Spinal cord (tissue), 10 donors: Measurements from ENCODE around the gene LRRC74B. TPM values are rescaled to one million over a fixed set of nuclear protein-coding genes. Genes with fewer than 3 reads are reported as not detected.

Source experiments
- DNase-seq, 6 donors: peaks; one replicate each; pipeline versions ENCODE4 v3.0.0 to v3.0.0-alpha.2; 2013 to 2015; ENCODE audit warnings: low spot score in 6 of 6, low read depth in 4 of 6
- H3K27ac ChIP-seq: one replicate; pipeline ENCODE4 v1.5.1; 2013; ENCODE audit warnings: low read depth, low read length, control low read depth
- H3K27me3 ChIP-seq: one replicate; pipeline ENCODE4 v1.6.1; 2013; ENCODE audit warnings: low read length; ENCODE audit not compliant: control insufficient read depth, insufficient read depth
- H3K36me3 ChIP-seq: one replicate; pipeline ENCODE4 v1.6.1; 2013; ENCODE audit warnings: low read length; ENCODE audit not compliant: control insufficient read depth, insufficient read depth
- H3K4me1 ChIP-seq: one replicate; pipeline ENCODE4 v1.6.1; 2013; ENCODE audit warnings: low read length; ENCODE audit not compliant: control insufficient read depth, insufficient read depth
- H3K4me3 ChIP-seq: one replicate; pipeline ENCODE4 v1.5.1; 2013; ENCODE audit warnings: low read depth, low read length, control low read depth
- H3K9me3 ChIP-seq: one replicate; pipeline ENCODE4 v1.6.1; 2013; ENCODE audit warnings: low read length; ENCODE audit not compliant: control insufficient read depth, insufficient read depth
- WGBS: methylation state at CpG from one replicate; pipeline ENCODE4 v1.1.5; 2013; ENCODE audit warnings: missing lambda C conversion rate; ENCODE audit not compliant: insufficient coverage; 5-methylcytosine and 5-hydroxymethylcytosine counted together
- polyA plus RNA-seq, 2 donors: library from polyadenylated mRNA; unstranded; fragments of 120-200 nt; gene quantifications; one replicate each; pipeline ENCODE4 v1.2.1, GENCODE V29; 2013; ENCODE audit not compliant: insufficient read length in 2 of 2
- small RNA-seq: library from RNA; depleted of rRNA; stranded (forward); fragments of <200 nt; gene quantifications from one replicate; pipeline ENCODE3, GENCODE V24; 2014; ENCODE audit warnings: low replicate concordance
- total RNA-seq, 2 donors: library from RNA; depleted of rRNA in 1 of 2; stranded (reverse); fragments of 120-200 nt in 1 of 2; fragments of >200 nt in 1 of 2; gene quantifications; one replicate each; pipeline versions ENCODE4 v1.2.3 to v1.2.4, GENCODE V29; 2013 to 2014
- donor health status: healthy.

The LRRC74B gene
- total and polyA plus RNA-seq, 4 donors: 1.5 to 4.7 (median 1.7) TPM; not detected in 1

GRCh38 chr22:21101877-21102638 is 56.3 kb downstream of the LRRC74B start:
- WGBS: 61% methylated on average over 5 of the region's 6 CpGs
- H3K27ac ChIP-seq: no peak overlapping the region
- H3K4me3 ChIP-seq: no peak overlapping the region

GRCh38 chr22:21102659-21103267 is 57.0 kb downstream of the LRRC74B start:
- DNase-seq: peak in 5 of 6 donors; percentile 31 to 87 (median 42)
- Histone ChIP-seq H3K9me3 (no peaks in the 10 kb centered on the region), H3K4me1 (peaks cover 5% of the 10 kb centered on the region), H3K4me3 (peak overlapping the region; percentile 4), H3K36me3 (no peaks in the 10 kb centered on the region), H3K27ac (no peak overlapping the region), H3K27me3 (no peaks in the 10 kb centered on the region)
- 5% methylated on average over 17 of the region's 17 CpGs for WGBS

More at GRCh38 chr22:21101877-21102638, 56.3 kb downstream of the LRRC74B start:
- peaks cover 5% of the 10 kb centered on the region for H3K4me1 ChIP-seq
- H3K36me3 ChIP-seq: no peaks in the 10 kb centered on the region
- DNase-seq: no peak
- H3K9me3 ChIP-seq: no peaks in the 10 kb centered on the region
- no peaks in the 10 kb centered on the region for H3K27me3 ChIP-seq

GRCh38 chr22:21103633-21104032 is 57.9 kb downstream of the LRRC74B start:
- 84% methylated on average over 8 of the region's 10 CpGs for WGBS

GRCh38 chr22:21104126-21104691 is 58.5 kb downstream of the LRRC74B start:
- H3K27ac ChIP-seq: no peak overlapping the region
- H3K4me3 ChIP-seq: no peak overlapping the region
- H3K9me3 ChIP-seq: no peaks in the 10 kb centered on the region
- H3K4me1 ChIP-seq: peaks cover 5% of the 10 kb centered on the region
- no peaks in the 10 kb centered on the region for H3K27me3 ChIP-seq
- no peak for DNase-seq
- H3K36me3 ChIP-seq: no peaks in the 10 kb centered on the region
- 100% methylated on average over 1 of the region's 3 CpGs for WGBS

More at GRCh38 chr22:21103633-21104032, 57.9 kb downstream of the LRRC74B start:
- H3K36me3 ChIP-seq: no peaks in the 10 kb centered on the region
- no peak overlapping the region for H3K4me3 ChIP-seq
- H3K27me3 ChIP-seq: no peaks in the 10 kb centered on the region
- H3K27ac ChIP-seq: no peak overlapping the region
- DNase-seq: no peak
- no peaks in the 10 kb centered on the region for H3K9me3 ChIP-seq
- H3K4me1 ChIP-seq: peaks cover 5% of the 10 kb centered on the region

- H3K4me3 ChIP-seq: no peak overlapping the region
- WGBS: no CpG with 5 or more reads among the region's 2 CpGs
- H3K4me1 ChIP-seq: peaks cover 5% of the 10 kb centered on the region
- no peak for DNase-seq
- no peaks in the 10 kb centered on the region for H3K27me3 ChIP-seq
- no peaks in the 10 kb centered on the region for H3K9me3 ChIP-seq
- H3K27ac ChIP-seq: no peak overlapping the region
- H3K36me3 ChIP-seq: no peaks in the 10 kb centered on the region
Observed at GRCh38 chr22:21105294-21105693, 59.5 kb downstream of the LRRC74B start.

GRCh38 chr22:21106000-21106399 is 60.3 kb downstream of the LRRC74B start:
- no peak overlapping the region for H3K4me3 ChIP-seq
- no peaks in the 10 kb centered on the region for H3K9me3 ChIP-seq
- 90% methylated on average over 2 of the region's 5 CpGs for WGBS
- DNase-seq: no peak
- H3K4me1 ChIP-seq: peaks cover 5% of the 10 kb centered on the region
- no peaks in the 10 kb centered on the region for H3K27me3 ChIP-seq
- no peak overlapping the region for H3K27ac ChIP-seq
- no peaks in the 10 kb centered on the region for H3K36me3 ChIP-seq

GRCh38 chr22:21108379-21109115 is 62.8 kb downstream of the LRRC74B start:
- Histone ChIP-seq H3K4me3 (no peak overlapping the region), H3K27ac (no peak overlapping the region), H3K9me3 (no peaks in the 10 kb centered on the region), H3K36me3 (no peaks in the 10 kb centered on the region), H3K27me3 (no peaks in the 10 kb centered on the region), H3K4me1 (no peaks in the 10 kb centered on the region)
- no CpG with 5 or more reads among the region's 4 CpGs for WGBS
- no peak for DNase-seq

Small RNA genes lying within 50 kb of the gene (small RNA-seq; reads per million reads assigned to genes)
- gene MIR649: not detected

Other genes with a start within 250 kb of the LRRC74B start
- gene PI4KA, start 187.1 kb upstream of the LRRC74B start, total RNA-seq: 10 to 100 TPM; 57.6 to 83.5 TPM
- 100 to 1,000 TPM in 1 of 2 donors, 10 to 100 TPM in 1; 95.4 to 136 TPM for gene PI4KA, start 187.1 kb upstream of the LRRC74B start, polyA plus RNA-seq
- gene SNAP29, start 186.9 kb upstream of the LRRC74B start, total RNA-seq: 10 to 100 TPM; 11.5 to 21.8 TPM
- 10 to 100 TPM; 29.0 to 33.3 TPM for gene SNAP29, start 186.9 kb upstream of the LRRC74B start, polyA plus RNA-seq
- gene CRKL, start 128.5 kb upstream of the LRRC74B start, total RNA-seq: 10 to 100 TPM; 55.2 to 63.6 TPM
- gene CRKL, start 128.5 kb upstream of the LRRC74B start, polyA plus RNA-seq: 10 to 100 TPM; 65.5 to 88.0 TPM
- gene AIFM3, start 78.7 kb upstream of the LRRC74B start, total RNA-seq: 100 to 1,000 TPM in 1 of 2 donors, 10 to 100 TPM in 1; 29.4 to 147 TPM
- gene AIFM3, start 78.7 kb upstream of the LRRC74B start, polyA plus RNA-seq: 10 to 100 TPM; 31.1 to 49.0 TPM
- 10 to 100 TPM; 44.8 to 66.6 TPM for gene LZTR1, start 63.6 kb upstream of the LRRC74B start, total RNA-seq
- gene LZTR1, start 63.6 kb upstream of the LRRC74B start, polyA plus RNA-seq: 10 to 100 TPM; 68.5 to 93.6 TPM
- 10 to 100 TPM; 15.1 to 37.2 TPM for gene THAP7, start 43.8 kb upstream of the LRRC74B start, total RNA-seq
- 10 to 100 TPM; 29.4 to 30.9 TPM for gene THAP7, start 43.8 kb upstream of the LRRC74B start, polyA plus RNA-seq
- 1 to 10 TPM; 1.6 to 3.3 TPM for gene P2RX6, start 30.8 kb upstream of the LRRC74B start, total RNA-seq
- 1 to 10 TPM; 3.7 to 8.4 TPM for gene P2RX6, start 30.8 kb upstream of the LRRC74B start, polyA plus RNA-seq
- 1 to 10 TPM; 1.5 to 4.1 TPM for gene SLC7A4, start 13.4 kb upstream of the LRRC74B start, total RNA-seq
- 1 to 10 TPM; 7.4 to 9.0 TPM for gene SLC7A4, start 13.4 kb upstream of the LRRC74B start, polyA plus RNA-seq